Stimulated activated CD4-positive, alpha-beta T cell treated with anti-CD3 and anti-CD28 coated beads, Interleukin-4, amount 100 ng/mL, for 4 hours (primary cell): ENCODE results near the gene NEMP1.
"Not testable (repeated sequence)": the region's sequence is repeated elsewhere in the genome, so short reads cannot be mapped to it uniquely, and the experiment has no call there.

Experiments
- DNase-seq, 2 experiments: peaks; one replicate each; pipeline ENCODE4 v3.0.0-alpha.2; 2020

NEMP1 gene

DNA sequence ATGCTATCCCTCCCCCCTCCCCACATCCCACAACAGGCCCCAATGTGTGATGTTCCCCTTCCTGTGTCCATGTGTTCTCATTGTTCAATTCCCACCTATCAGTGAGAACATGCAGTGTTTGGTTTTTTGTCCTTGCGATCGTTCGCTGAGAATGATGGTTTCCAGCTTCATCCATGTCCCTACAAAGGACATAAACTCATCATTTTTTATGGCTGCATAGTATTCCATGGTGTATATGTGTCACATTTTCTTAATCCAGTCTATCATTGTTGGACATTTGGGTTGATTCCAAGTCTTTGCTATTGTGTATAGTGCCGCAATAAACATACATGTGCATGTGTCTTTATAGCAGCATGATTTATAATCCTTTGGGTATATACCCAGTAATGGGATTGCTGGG, 25.4 kb downstream of the NEMP1 start:
- DNase-seq, result not testable (repeated sequence)

DNA sequence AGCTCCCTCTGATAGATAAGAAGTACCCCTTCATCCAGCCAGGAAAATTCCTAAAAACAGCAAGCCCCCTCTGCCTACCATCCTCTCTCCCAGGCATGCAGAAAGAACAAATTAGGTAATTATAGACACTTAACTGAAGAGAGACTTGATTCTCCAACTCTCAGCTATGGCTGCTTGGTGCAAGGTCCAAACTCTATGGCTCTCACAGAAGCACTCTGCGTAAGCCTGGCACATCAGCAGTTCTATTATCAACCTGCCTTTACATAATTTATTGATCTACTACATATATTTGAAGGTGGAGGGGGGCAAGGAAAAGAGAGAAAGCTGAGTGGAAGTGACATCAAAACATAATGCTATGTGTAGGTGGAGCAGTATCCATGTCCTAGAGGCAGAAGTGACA, 27.6 kb downstream of the NEMP1 start:
- no peak for DNase-seq

DNA sequence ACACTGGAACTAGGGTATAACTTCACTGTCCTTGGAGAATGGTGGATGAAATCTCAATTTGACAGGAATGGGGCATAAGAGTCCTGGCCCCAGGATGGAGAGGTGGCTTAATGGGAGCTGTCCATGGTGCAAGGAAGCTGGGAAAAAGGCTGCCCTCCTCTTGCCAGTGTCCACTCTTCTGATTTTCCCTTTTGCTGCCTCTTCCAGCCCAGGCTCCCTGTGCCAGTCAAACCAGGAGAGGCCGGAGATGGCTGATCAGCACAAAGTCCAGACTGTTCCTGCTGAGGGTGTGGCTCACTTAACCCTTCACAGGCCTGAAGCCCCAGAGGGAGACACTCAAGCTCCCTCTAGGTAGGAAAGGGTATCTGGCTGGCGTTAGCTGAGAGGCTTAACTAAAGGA, 28.7 kb downstream of the NEMP1 start, which contains the start of gene MYO1A:
TSS of gene MYO1A (minus strand) at position 240 of the 400 bp plus-strand sequence. CDS start 1,806 bp downstream, outside the sequence.
- DNase-seq, result no peak

DNA sequence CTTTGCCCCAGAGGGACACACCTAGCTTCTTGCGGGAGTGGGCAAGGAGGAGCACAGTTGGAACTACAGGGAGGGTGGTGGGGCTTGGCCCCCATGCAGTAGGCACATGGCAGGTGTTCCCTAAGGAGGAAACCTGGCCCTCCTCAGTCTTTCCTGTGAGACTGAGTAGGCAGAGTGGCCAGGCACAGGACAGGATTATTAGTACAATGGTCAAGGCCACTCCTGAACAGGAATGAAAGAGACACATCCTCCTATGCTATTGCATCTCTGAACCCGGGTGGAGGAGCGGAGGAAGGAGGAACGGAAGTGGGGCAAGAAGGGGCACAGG, 29.5 kb downstream of the NEMP1 start:
- no peak for DNase-seq

DNA sequence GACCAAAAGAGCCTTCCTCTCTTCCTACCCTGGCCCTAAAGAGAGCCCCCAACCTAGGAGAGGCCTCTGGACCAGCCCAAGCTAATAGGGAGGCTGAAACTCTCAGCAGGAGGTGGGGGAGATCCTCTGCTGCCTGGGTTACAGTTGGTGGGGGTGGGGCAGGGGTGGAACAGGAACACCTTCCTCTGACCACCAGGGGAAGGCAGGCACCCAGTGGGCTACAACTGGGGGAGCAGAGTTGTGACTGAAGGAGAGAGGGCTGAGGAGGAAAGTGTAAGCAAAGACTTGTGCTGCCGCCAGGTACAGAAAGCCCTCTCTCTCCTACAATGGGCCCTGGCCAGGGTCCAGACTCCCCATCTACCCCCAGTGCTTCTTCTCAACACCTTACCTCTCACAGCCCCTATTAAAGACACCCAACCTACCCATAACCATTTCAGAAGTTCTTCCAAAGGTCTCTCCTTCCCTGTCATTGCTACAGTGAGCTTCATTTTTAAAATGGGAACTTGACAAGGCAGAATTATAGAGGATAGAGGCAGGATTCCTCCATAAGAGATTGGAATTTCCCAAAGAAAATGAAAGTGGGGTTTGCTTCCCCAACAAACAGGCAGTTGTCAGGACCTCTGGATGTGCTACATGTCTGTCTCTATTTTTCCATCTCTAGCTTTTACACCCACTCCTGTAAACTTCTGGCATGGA, 30.0 kb downstream of the NEMP1 start:
- DNase-seq, result no peak

GRCh38 chr12:57047981-57048380, 30.6 kb downstream of the NEMP1 start:
- no peak for DNase-seq

DNA sequence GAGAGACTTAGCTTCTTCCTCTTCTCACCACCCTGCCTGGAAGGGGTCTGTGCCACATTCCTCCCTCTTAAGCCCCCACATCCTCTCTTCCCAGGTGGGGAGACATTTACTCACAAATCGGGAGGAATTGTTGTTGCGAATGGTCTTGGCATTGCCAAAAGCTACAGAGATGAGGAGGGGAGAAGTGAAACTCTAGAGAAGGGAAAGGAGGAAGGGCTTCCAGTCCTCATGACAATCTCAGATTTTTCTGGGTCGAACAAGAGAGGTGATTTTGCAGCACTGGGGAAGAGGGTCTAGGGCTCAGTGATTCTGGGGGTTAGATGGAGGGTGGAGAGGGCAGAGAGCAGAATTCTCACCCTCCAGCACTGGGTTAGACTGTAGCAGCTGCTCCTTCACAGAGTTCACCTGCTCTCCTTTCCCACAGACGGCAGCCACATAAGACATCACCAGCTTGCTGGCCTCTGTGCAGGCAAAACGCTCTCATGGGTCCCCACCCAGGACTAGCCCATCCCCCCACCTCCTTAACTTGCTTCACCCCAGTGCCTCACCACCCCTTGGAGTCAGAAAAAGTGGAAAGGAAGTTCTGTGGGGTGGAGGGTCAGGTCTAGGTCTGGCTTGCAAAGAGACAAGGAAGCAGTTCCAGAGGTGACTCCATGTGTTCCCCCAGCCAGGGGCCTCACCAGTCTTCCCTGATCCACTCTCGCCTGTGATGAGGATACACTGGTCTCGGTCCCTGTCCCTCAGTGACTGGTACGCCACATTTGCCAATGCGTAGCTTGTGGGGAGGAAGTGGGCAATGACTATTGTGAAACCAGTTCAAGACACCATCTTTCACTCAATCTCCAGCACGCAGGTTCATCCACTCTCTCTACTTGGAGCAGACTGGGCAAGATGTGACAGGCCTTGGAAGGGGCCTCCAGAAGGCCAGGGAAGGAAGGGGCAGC, 31.4 kb downstream of the NEMP1 start:
- DNase-seq, result no peak

- DNase-seq, result no peak
Observed at GRCh38 chr12:57046086-57046791, 32.4 kb downstream of the NEMP1 start.

- no peak for DNase-seq
Observed at GRCh38 chr12:57044889-57045288, 33.7 kb downstream of the NEMP1 start.

DNA sequence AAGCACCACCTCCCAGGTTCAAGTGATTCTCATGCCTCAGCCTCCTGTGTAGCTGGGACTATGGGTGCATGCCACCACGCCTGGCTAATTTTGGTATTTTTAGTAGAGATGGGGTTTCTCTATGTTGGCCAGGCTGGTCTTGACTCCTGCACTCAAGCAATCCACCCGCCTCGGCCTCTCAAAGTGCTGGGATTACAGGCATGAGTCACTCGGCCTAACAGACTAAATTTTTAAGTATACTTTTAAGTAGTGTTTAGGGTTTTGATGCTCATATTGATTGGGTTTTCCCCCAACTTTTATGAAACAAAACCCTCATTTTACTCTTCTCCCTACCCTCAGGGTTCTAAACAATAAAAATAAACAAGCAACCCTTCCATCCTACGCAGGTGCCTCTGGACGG, 34.1 kb downstream of the NEMP1 start:
- no peak for DNase-seq

DNA sequence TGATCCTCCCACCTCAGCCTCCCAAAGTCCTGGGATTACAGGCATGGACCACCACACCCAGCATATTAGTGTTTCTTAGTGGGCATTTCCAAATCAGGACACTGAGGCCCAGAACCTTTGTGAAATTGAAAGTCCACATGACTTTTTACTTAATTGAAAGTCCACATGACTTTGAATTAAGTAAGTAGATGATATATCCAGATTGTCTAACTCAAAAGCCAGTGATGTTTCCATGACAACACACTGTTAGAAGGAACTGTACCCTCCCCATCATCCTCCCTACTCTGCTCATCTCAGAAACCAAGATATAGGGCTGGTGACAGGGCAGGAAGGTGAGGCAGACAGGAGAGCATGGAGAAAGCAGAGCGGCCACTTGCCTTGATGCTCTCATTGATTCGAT, 35.9 kb downstream of the NEMP1 start:
- DNase-seq, result no peak

GRCh38 chr12:57040750-57041149, 37.8 kb downstream of the NEMP1 start:
- DNase-seq, result no peak

DNA sequence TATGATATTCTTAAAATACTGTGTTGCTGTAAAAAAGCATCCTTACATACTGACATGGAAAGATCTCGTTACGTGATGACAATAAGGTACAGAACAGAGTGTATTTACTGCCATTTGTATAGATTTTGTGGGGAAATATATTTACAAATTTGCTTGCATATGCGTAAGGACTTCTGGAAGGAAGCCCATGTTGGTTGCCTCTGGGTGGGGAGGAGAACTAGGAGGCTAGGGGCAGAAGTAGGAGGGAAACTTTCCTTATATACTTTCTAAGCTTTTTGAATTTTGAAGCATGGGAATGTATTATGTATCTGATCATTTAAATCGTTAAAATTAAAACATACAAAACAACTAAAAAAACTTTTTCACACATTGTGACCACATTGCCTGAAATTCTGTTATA, 38.4 kb downstream of the NEMP1 start:
- no peak for DNase-seq

DNA sequence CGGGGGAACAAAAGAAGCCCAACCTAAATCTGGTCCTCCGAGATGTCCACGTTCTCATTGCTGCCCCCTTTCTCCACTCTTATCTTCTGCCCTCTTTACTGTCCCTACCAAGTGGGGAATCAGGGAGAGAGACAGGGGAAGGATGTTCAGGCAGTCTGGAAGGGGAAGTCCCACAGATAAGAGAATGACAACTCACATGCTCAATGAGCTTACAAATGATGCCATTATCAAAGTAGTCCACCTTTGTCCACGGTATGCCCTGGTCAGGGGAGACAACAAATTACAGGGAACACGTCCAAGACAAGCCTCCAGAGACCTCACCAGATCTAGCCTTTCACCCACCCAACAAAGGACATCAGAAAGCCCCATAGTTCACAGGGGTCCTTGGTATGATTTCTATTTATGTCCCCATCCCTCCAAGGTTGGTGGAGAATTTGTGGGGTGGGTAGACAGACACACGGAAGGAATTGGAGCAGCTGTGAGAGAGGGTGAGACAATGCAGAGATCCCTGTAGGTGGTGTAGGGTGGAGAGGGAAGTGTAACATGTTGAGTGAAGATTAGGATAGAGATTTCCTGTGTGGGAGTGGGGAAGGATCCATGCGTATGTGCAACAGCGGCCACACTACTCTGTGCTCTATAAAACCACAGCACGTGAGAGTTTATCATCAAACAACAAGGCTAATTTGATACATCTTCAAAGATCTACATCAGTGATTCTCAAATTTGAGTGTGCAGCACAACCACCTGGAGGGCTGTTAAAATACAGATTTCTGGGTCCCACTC, 39.4 kb downstream of the NEMP1 start:
- DNase-seq, result no peak

DNA sequence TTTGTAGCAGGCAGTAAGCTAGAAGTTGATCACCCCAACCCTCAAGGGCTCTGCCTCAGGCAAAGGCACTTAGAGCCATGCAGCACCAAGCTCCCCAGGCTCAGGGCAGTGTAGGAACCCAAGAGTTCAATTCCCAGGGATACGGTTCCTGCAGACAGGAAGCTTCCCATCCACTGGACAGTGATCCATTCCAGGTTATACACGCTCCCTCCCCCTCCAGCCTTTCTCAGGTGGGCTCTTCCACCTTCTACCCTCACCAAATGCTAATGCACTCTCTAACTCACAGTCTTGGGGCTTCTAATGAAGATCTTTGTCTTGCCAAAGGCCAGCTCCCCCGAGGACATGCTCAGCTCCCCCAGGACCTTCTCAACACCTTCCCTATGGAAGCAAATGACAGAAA, 41.3 kb downstream of the NEMP1 start:
- DNase-seq, result no peak

DNA sequence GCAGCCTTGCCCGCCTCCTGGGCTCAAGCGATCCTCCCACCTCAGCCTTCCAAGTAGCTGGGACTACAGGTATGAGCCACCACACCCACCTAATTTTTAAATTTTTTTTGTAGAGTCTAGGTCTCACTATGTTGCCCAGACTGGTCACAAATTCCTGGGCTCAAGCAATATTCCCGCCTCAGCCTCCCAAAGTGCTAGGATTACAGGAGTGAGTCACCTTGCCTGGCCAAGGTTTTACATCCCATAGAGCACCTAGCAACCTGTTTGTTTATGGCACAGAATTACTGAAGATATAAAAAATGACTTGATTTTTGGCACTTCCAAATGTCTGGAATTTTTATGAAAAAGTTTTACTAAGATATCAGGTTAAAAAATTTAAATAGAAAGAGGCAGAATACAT, 45.2 kb downstream of the NEMP1 start:
- no peak for DNase-seq

DNA sequence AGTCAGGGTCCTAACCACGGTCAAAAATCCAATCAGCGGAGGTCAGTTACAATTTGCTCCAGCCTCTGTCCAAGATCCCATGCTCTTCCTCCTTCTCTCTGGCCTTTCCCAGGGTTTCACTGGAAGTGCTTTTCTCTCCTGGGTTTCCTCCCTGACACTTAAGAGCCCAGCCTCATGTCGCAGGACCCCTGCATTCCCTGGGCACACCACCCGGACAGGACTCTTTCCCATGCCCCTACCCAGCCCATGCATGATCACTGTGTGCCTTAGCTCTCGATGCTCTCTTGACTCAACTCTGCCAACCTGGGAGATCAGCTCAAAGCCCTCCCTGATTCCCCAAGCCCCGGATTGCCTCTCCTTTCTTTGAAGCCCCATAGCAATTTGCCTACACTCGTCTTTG, 46.8 kb downstream of the NEMP1 start:
- DNase-seq, result no peak

GRCh38 chr12:57031138-57031725, 47.4 kb downstream of the NEMP1 start:
- DNase-seq, result no peak

DNA sequence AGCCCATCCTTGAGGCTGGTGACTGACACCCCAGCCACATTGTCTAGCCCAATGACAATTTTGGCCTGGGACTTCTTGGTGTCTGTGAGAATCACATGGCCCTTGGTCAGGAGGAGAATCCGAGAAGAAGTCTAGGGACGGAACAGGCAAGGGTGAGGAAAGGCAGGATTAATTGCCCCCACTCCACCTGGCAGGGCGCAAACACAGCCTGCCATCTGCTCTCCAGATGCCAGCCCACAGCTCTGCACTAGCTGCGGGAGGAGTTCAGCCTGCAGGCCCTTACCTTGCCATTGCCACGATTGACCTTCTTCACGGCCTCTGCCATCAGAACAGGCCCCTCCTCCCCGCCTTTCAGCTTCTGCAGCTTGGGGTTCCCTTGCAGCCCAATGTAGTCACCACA, 49.1 kb downstream of the NEMP1 start:
- DNase-seq, result no peak

DNA sequence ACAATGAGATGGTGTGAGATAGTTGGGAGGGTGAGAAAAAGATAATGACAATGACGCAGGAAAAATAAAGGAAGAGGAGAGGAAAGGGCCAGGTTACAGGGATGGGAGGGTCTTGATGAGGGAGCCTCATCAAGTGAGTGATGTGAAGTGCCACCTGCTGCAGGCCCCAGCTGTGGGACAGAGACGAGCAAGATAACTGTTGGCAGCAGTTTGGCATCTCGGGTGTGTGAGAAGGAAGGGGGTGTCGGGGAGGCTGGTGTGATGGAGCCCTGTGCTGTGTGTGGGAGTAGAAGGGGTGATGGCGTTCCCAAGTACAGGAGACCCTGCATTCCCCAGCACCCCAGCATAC, 50.8 kb downstream of the NEMP1 start:
- no peak for DNase-seq

DNA sequence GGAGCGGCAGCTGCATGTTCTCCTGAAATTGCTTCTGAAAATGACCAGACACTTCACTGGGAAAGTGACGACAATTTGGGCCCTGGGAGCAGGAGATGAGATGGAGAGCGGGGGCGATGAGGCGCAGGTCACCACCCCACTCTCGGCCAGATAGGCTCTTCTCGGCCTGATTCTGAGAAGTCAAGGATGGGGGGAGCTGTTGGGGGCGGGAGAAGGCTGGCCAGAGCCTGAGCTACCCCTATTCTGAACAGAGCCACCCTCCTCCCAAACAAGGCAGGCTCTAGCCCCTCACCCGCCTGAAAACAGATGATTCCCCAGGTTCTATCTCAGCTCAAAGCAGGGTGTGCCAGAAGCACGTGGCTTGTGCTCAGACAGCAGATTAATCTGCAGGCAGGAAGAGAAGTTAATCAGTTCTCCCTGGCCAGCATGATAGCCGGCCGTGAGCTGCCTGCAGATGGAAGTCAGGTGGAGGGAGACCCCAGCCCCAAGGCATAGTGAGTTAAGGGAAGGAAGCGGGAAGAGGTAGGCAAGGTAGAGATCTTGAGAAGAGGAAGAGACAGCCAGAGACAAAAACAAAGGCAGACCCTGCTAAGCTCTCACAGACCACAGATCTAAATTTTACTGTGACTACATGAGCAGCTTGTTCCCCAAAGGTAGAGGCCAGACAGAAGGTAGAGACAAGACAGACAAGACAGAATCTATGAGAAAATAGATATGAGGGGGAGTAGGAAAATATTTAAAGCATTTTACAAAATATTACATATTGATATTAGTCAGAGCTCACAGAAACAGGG, 51.4 kb downstream of the NEMP1 start:
- DNase-seq, result no peak

- DNase-seq, result no peak
Observed at GRCh38 chr12:57025196-57025595, 53.4 kb downstream of the NEMP1 start.
